Suprapubic skin (tissue), 4 donors: ENCODE results near the gene COX6A1.

Experiments used
- CTCF ChIP-seq, 2 donors: fragments of 200-600 bp in 1 of 2; fragments of 450-650 bp in 1 of 2; sonication (generic) in 1 of 2; IDR thresholded peaks; one replicate each; pipeline ENCODE4 v1.5.1; 2016 to 2019; ENCODE audit warnings: antibody characterized with exemption in 2 of 2, mild to moderate bottlenecking in 1 of 2, moderate library complexity in 1 of 2
- EP300 ChIP-seq: sonication (generic); formaldehyde crosslinking; IDR thresholded peaks from one replicate; pipeline ENCODE4 v1.6.1; 2017; ENCODE audit warnings: antibody characterized with exemption
- POLR2AphosphoS5 ChIP-seq, 3 donors: sonication (generic); formaldehyde crosslinking; IDR thresholded peaks; one replicate each; pipeline ENCODE4 v1.6.1; 2017; ENCODE audit warnings: antibody characterized with exemption in 3 of 3

- no peak for TF ChIP-seq CTCF (IDR thresholded peaks at IDR 0.05)
- TF ChIP-seq POLR2AphosphoS5 (IDR thresholded peaks at IDR 0.05) = no peak
- TF ChIP-seq EP300 = no peak
Measured at GRCh38 chr12:120421701-120422100, 16.2 kb upstream of the COX6A1 start.
